Liver (tissue), 9 donors: Measurements from ENCODE around the gene OR1J2. TPM values are rescaled to one million over a fixed set of nuclear protein-coding genes. Genes with fewer than 3 reads are reported as not detected.

Experiments used
- DNase-seq: peaks from one replicate; pipeline ENCODE4 v3.0.0-alpha.2; 2017; ENCODE audit warnings: low spot score
- H3K27ac ChIP-seq, 2 donors: one replicate each; pipeline ENCODE4 v1.7.0; 2013; ENCODE audit warnings: inconsistent platforms in 2 of 2, low read length in 2 of 2, control low read depth in 1 of 2, low read depth in 1 of 2, mild to moderate bottlenecking in 1 of 2
- H3K27me3 ChIP-seq, 4 donors: one replicate each; pipeline versions ENCODE4 v1.6.1 to v1.7.0; 2013; ENCODE audit warnings: low read length in 3 of 4, inconsistent platforms in 1 of 4, mild to moderate bottlenecking in 1 of 4, moderate library complexity in 1 of 4; ENCODE audit not compliant: control insufficient read depth in 4 of 4, insufficient read depth in 4 of 4
- H3K36me3 ChIP-seq, 4 donors: one replicate each; pipeline versions ENCODE4 v1.6.1 to v1.7.0; 2013; ENCODE audit warnings: low read length in 3 of 4, mild to moderate bottlenecking in 3 of 4, low read depth in 1 of 4, moderate library complexity in 1 of 4; ENCODE audit not compliant: control insufficient read depth in 4 of 4, insufficient read depth in 3 of 4
- H3K4me1 ChIP-seq, 4 donors: one replicate each; pipeline versions ENCODE4 v1.6.1 to v1.7.0; 2013; ENCODE audit warnings: low read length in 3 of 4, mild to moderate bottlenecking in 3 of 4, moderate library complexity in 1 of 4; ENCODE audit not compliant: control insufficient read depth in 4 of 4, insufficient read depth in 4 of 4
- H3K4me3 ChIP-seq, 3 donors: one replicate each; pipeline versions ENCODE4 v1.6.1 to v1.7.0; 2013; ENCODE audit warnings: low read length in 3 of 3, control low read depth in 1 of 3, low read depth in 1 of 3, mild to moderate bottlenecking in 1 of 3
- H3K9ac ChIP-seq, 2 donors: one replicate each; pipeline ENCODE4 v1.7.0; 2013; ENCODE audit warnings: low read length in 2 of 2, mild to moderate bottlenecking in 2 of 2, moderate library complexity in 2 of 2, control low read depth in 1 of 2, low read depth in 1 of 2
- H3K9me3 ChIP-seq, 4 donors: one replicate each; pipeline versions ENCODE4 v1.6.1 to v1.7.0; 2013; ENCODE audit warnings: low read length in 3 of 4; ENCODE audit not compliant: control insufficient read depth in 4 of 4
- CTCF ChIP-seq: fragments of 150-350 bp; IDR thresholded peaks from 2 replicates; pipeline ENCODE4 v1.5.1; 2017; ENCODE audit warnings: improper control_type of control experiment, low read depth, low read length; ENCODE audit not compliant: missing input control
- EGR1 ChIP-seq, 2 donors: IDR thresholded peaks; 2 replicates each; pipeline ENCODE4 v1.6.1; 2016 to 2018; ENCODE audit warnings: antibody characterized with exemption in 2 of 2, low read depth in 2 of 2
- FOXA1 ChIP-seq: IDR thresholded peaks from 2 replicates; pipeline ENCODE4 v1.6.1; 2016; ENCODE audit warnings: antibody characterized with exemption
- FOXA2 ChIP-seq: IDR thresholded peaks from 2 replicates; pipeline ENCODE4 v1.6.1; 2016; ENCODE audit warnings: antibody characterized with exemption
- GABPA ChIP-seq, 2 donors: IDR thresholded peaks in 1 of 2; conservative IDR thresholded peaks in 1 of 2; 2 replicates each; pipeline ENCODE4 v1.6.1; 2016; ENCODE audit warnings: antibody characterized with exemption in 2 of 2, mild to moderate bottlenecking in 1 of 2, moderate library complexity in 1 of 2
- HNF4G ChIP-seq: IDR thresholded peaks from 2 replicates; pipeline ENCODE4 v1.6.1; 2016; ENCODE audit warnings: antibody characterized with exemption
- JUND ChIP-seq, 2 donors: IDR thresholded peaks; 2 replicates each; pipeline ENCODE4 v1.6.1; 2016; ENCODE audit warnings: antibody characterized with exemption in 2 of 2
- NR2F2 ChIP-seq: IDR thresholded peaks from 2 replicates; pipeline ENCODE4 v1.6.1; 2016; ENCODE audit warnings: antibody characterized with exemption
- RAD21 ChIP-seq, 2 donors: IDR thresholded peaks; 2 replicates each; pipeline ENCODE4 v1.6.1; 2016; ENCODE audit warnings: antibody characterized with exemption in 2 of 2, mild to moderate bottlenecking in 2 of 2
- REST ChIP-seq: IDR thresholded peaks from 2 replicates; pipeline ENCODE4 v1.6.1; 2016; ENCODE audit warnings: antibody characterized with exemption, mild to moderate bottlenecking
- RXRA ChIP-seq, 2 donors: IDR thresholded peaks; 2 replicates each; pipeline ENCODE4 v1.6.1; 2017 to 2018; ENCODE audit warnings: antibody characterized with exemption in 2 of 2, mild to moderate bottlenecking in 1 of 2
- SP1 ChIP-seq: IDR thresholded peaks from 2 replicates; pipeline ENCODE4 v1.6.1; 2018; ENCODE audit warnings: antibody characterized with exemption, mild to moderate bottlenecking
- TAF1 ChIP-seq: conservative IDR thresholded peaks from 2 replicates; pipeline ENCODE4 v1.6.1; 2016; ENCODE audit warnings: antibody characterized with exemption, mild to moderate bottlenecking
- YY1 ChIP-seq: IDR thresholded peaks from 2 replicates; pipeline ENCODE4 v1.6.1; 2016; ENCODE audit warnings: antibody characterized with exemption, mild to moderate bottlenecking
- ZBTB33 ChIP-seq: IDR thresholded peaks from 2 replicates; pipeline ENCODE4 v1.6.1; 2016; ENCODE audit warnings: antibody characterized with exemption
- WGBS: extraction: QIAGEN DNeasy Blood & Tissue Kit; methylation state at CpG from one replicate; pipeline ENCODE4 v1.1.7; 2013; 5-methylcytosine and 5-hydroxymethylcytosine counted together
- polyA plus RNA-seq, 2 donors: library from polyadenylated mRNA; stranded (reverse) in 1 of 2; unstranded in 1 of 2; fragments of 200-250 nt in 1 of 2; fragments of >200 nt in 1 of 2; fragmentation: Nextera tagmentation in 1 of 2; extraction: Ambion mirVana in 1 of 2; gene quantifications; one replicate each; pipeline versions ENCODE4 v1.2.1 to v1.2.3, GENCODE V29; 2013 to 2015
- total RNA-seq, 2 donors: library from RNA; depleted of rRNA; stranded (reverse); fragments of >200 nt; gene quantifications; one replicate each; pipeline ENCODE4 v1.2.3, GENCODE V29; 2014
- TF ChIP-seq, protein P1 (sequence below): IDR thresholded peaks from 2 replicates; pipeline ENCODE4 v1.6.1; 2016; ENCODE audit warnings: antibody characterized with exemption
- TF ChIP-seq, protein P2 (sequence below): IDR thresholded peaks from 2 replicates; pipeline ENCODE4 v1.6.1; 2016; ENCODE audit warnings: antibody characterized with exemption
- donor health status: healthy.
- donor health status: healthy.
- donor health status: healthy.
- donor health status: healthy.
- donor health status: healthy.

Gene OR1J2
- total and polyA plus RNA-seq, 4 donors = not detected

GRCh38 chr9:122526602-122527001 lies 16.0 kb downstream of the OR1J2 start:
- TF ChIP-seq FOXA2 (no peak), REST (no peak), HNF4G (no peak), YY1 (no peak), SP1 (no peak), JUND (IDR thresholded peaks at IDR 0.05) (no peak), RXRA (IDR thresholded peaks at IDR 0.05) (no peak), TAF1 (no peak), FOXA1 (no peak), CTCF (no peak), RAD21 (IDR thresholded peaks at IDR 0.05) (no peak), NR2F2 (no peak)
- TF ChIP-seq, protein P1, sequence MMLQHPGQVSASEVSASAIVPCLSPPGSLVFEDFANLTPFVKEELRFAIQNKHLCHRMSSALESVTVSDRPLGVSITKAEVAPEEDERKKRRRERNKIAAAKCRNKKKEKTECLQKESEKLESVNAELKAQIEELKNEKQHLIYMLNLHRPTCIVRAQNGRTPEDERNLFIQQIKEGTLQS = no peak
- TF ChIP-seq, protein P2, sequence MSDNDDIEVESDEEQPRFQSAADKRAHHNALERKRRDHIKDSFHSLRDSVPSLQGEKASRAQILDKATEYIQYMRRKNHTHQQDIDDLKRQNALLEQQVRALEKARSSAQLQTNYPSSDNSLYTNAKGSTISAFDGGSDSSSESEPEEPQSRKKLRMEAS = no peak
- 81% methylated on average over 10 of the region's 10 CpGs for WGBS
- DNase-seq = no peak
- Histone ChIP-seq H3K9me3 (peaks cover 0 to 2% (median 0%) of the 10 kb centered on the region in 4 donors), H3K9ac (no peak overlapping the region), H3K4me1 (no peaks in the 10 kb centered on the region), H3K4me3 (no peak overlapping the region), H3K27ac (no peak overlapping the region), H3K27me3 (peaks cover 0 to 5% (median 2%) of the 10 kb centered on the region in 4 donors), H3K36me3 (no peaks in the 10 kb centered on the region)

DNA sequence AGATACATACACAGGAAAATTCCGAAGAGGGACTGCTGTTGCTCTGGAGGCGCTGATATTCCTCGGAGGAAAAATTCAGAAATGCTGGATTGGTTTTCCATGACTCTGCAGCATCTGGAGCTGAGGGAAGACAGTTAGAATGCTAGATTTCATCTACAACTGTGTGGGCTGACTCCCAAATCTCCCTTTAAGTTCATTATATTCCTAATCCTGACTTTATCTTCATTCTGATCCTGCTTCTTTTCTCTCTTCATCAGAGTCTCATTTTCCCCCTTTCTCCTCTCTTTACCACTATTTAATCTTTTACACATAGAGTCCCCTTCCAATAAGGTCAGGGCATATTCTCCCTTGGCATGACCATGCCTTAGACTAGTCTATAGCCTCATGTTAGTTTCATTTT lies 16.6 kb downstream of the OR1J2 start, which contains the start of gene OR1N1:
TSS of gene OR1N1 (minus strand) at position 101 of the 400 bp plus-strand sequence. CDS start at position 101, 0 bp downstream.
- H3K4me3 ChIP-seq = no peak within 1 kb of the TSS
- H3K27ac ChIP-seq = no peak within 1 kb of the TSS

More for the DNA sequence above, 16.6 kb downstream of the OR1J2 start, which contains the start of gene OR1N1:
- no peak for DNase-seq
- H3K9me3 ChIP-seq = peaks cover 0 to 2% (median 0%) of the 10 kb centered on the region in 4 donors
- no peak within 1 kb of the TSS for H3K9ac ChIP-seq
- peaks cover 0 to 5% (median 2%) of the 10 kb centered on the region in 4 donors for H3K27me3 ChIP-seq
- no peaks in the 10 kb centered on the region for H3K36me3 ChIP-seq
- WGBS = 60% methylated on average over 3 of the region's 3 CpGs
- no peaks in the 10 kb centered on the region for H3K4me1 ChIP-seq
- TF ChIP-seq EGR1 (IDR thresholded peaks at IDR 0.05; ENCODE audit: low read depth in 2 of 2) (no peak), HNF4G (no peak), TAF1 (no peak), CTCF (no peak), FOXA2 (no peak), GABPA (IDR thresholded peaks at IDR 0.05 in 1 of 2, conservative IDR thresholded peaks at IDR 0.05 in 1 of 2) (no peak), ZBTB33 (no peak), REST (no peak), SP1 (no peak)
